Measurements from ENCODE around the gene ENPP7.

ENPP7 gene

GRCh38 chr17:79700592-79700991 is 30.2 kb upstream of the ENPP7 start:
- in situ Hi-C loops (cut with HindIII; ENCODE audit: low pct_ligation_motif_present, low pct_unique_long_range_greater_than_20kb, low sequenced_read_pairs): no loop called here
- no peak for DNase-seq

- DNase-seq: no peak
- in situ Hi-C loops (cut with HindIII; ENCODE audit: low pct_ligation_motif_present, low pct_unique_long_range_greater_than_20kb, low sequenced_read_pairs): no loop called here
These were observed 28.7 kb upstream of the ENPP7 start for GRCh38 chr17:79702034-79702433.

GRCh38 chr17:79702550-79703236 is 28.1 kb upstream of the ENPP7 start:
- DNase-seq: no peak
- in situ Hi-C loops (cut with HindIII; ENCODE audit: low pct_ligation_motif_present, low pct_unique_long_range_greater_than_20kb, low sequenced_read_pairs): no loop called here

- no peak for DNase-seq
- in situ Hi-C loops (cut with HindIII; ENCODE audit: low pct_ligation_motif_present, low pct_unique_long_range_greater_than_20kb, low sequenced_read_pairs): no loop called here
These were observed 26.1 kb upstream of the ENPP7 start for GRCh38 chr17:79704691-79705090.

DNA sequence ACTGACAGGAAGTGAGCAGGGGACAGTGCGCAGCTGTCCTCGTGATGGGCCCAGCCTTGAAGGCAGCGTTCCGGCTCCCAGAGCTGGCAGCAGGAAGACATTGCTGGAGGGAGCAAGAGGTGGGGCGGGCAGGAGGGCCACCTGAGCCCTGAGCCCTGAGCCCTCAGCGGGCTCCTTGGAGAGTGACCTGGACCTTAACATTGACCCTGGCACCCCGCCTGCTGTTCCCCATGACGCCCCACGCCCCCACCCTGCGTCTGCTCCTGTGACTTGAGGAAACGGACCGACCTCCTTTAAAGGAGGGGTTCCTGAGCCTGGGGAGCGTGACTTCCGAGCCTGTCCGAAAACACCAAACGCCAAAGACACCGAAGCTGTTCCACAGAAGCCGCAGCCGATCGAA is 25.1 kb upstream of the ENPP7 start:
- DNase-seq: no peak
- in situ Hi-C loops (cut with HindIII; ENCODE audit: low pct_ligation_motif_present, low pct_unique_long_range_greater_than_20kb, low sequenced_read_pairs): no loop called here

DNA sequence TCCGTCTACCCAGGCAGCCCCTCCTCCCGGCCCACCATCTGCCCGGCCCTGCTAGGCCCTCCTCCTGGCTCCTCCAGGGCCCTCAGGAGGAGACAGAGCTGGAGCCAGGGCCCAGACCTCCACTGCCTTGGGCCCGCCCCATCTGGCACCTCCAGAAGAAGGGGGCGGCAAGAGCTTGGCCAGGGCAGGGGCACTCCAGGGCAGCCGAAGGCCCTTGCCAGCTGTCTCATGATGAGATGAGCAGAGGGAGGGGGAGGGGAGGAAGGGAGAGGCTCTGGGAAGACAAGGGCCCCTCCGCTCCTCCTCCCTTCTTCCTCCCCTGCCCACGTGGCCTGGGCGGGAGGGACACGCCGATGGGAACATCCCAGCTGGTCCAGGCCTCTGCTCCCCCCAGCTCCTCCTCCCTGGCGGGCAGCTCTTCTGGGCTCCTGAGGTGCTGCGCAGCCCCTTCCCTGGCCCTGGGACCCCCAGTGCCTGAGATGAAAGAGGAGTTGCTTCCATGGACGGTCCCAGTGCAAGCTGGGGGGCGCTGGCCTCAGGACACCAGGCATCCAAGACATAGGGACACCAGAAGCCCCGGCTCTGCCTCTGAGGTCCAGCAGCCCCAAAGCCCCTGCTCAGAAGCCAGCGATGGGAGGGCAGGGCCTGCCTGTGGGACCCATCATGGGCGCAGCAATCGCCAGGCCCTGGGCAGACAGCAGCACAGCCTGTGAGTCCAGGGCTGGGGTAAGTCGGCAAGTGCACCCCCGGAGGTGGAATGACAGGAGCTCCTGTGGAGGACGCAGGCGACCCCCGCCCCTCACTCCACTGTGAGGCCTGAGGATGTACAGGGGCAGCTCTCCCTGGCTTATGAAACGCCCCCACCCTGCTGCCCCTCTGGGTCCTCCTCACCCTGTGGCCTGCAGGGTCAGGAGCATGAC is 23.6 kb upstream of the ENPP7 start:
- no peak for DNase-seq
- in situ Hi-C loops (cut with HindIII; ENCODE audit: low pct_ligation_motif_present, low pct_unique_long_range_greater_than_20kb, low sequenced_read_pairs): no loop called here

GRCh38 chr17:79707931-79708891 is 22.5 kb upstream of the ENPP7 start:
- in situ Hi-C loops (cut with HindIII; ENCODE audit: low pct_ligation_motif_present, low pct_unique_long_range_greater_than_20kb, low sequenced_read_pairs): no loop called here
- DNase-seq: peak; percentile 49

GRCh38 chr17:79711715-79712305 is 18.9 kb upstream of the ENPP7 start:
- DNase-seq: no peak
- in situ Hi-C loops (cut with HindIII; ENCODE audit: low pct_ligation_motif_present, low pct_unique_long_range_greater_than_20kb, low sequenced_read_pairs): no loop called here

- no peak for DNase-seq
- in situ Hi-C loops (cut with HindIII; ENCODE audit: low pct_ligation_motif_present, low pct_unique_long_range_greater_than_20kb, low sequenced_read_pairs): no loop called here
These were observed 17.4 kb upstream of the ENPP7 start for GRCh38 chr17:79713391-79713790.

DNA sequence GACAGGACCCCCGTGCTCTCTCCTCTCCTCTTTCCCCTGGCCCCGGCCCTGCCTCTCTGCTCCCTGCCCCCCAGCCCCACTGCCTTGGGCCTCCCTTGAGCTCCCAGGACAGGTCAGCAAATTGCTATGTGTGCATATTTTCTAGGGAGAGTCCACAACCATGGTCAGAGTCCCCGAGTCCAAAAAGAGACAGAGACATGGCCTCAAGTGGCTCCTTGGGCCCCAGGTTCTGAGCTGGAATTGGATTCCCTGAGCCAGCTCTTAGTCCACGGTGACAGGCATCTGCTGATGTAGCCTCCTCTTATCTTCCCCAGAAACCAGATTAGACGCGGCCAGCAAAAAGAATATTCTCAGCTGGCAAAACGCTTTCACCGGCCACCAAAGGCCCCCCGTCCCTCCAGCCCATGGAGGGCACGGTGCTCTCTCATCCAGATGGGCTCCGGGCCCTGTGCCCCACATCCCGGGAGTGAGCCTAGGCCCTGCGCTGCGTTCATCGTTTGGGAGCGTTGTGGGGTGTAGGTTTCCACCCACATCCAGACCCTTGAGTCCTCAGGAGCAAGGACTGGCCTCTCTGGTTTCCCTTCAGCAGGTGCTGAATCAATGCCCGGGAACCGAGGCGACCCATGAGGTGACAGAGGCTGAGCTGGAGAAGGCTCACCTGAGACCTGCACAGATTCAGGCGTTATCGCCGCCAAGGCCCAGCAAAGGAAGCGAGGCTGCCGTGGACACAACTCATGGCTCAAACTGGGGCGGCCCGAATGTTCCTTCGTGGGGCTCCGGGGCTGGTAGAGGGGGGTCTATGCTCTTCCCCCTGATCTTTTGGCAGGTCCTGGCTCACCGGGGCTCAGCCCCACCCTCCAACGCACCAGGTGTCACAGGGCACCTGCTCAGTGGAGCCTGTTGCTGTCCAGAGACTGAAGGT is 16.3 kb upstream of the ENPP7 start:
- in situ Hi-C loops (cut with HindIII; ENCODE audit: low pct_ligation_motif_present, low pct_unique_long_range_greater_than_20kb, low sequenced_read_pairs): no loop called here
- no peak for DNase-seq

- in situ Hi-C loops (cut with HindIII; ENCODE audit: low pct_ligation_motif_present, low pct_unique_long_range_greater_than_20kb, low sequenced_read_pairs): no loop called here
- DNase-seq: no peak
These were observed 15.4 kb upstream of the ENPP7 start for GRCh38 chr17:79715098-79715942.

DNA sequence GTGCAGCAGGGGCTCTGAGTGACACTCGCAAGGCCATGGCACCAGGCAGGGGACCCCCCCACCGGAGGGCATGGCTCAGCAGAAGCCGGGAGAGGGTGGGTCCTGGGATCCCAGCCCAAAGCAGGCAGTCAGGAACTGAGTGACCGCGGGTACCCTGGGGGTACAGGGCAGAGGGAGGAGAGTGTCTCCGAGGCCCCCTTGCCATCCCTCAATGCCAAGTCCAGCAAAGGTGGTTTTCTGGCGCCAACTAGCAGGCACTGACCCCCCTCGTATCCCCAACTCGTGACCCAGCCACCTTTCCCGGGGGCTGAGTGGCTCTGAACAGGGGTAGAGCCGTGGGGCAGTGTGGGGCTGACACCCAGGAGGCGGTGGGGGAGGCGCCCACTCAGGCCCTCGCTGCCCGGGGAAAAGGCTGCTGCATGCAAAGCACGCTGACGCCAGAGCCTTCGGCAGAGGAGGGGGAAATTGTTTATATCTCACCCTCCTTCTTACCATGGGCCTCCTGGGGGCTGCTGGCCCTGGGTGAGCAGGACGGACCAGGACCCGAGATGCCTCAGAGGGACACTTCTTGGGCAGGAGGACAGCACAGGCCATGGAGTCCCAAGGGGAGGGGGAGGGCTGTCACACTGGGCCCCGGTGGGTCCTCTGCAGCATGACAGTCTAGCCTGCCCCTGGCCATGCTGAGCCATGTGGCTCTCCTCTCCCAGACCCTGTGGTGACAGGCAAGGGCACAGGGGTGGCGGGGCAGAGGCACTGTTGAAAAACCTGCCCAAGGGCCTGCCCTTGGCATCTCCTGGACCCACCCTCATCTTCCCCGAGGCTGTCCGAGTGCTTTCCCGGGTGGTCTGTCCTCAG is 14.6 kb upstream of the ENPP7 start:
- no peak for DNase-seq
- in situ Hi-C loops (cut with HindIII; ENCODE audit: low pct_ligation_motif_present, low pct_unique_long_range_greater_than_20kb, low sequenced_read_pairs): no loop called here

DNA sequence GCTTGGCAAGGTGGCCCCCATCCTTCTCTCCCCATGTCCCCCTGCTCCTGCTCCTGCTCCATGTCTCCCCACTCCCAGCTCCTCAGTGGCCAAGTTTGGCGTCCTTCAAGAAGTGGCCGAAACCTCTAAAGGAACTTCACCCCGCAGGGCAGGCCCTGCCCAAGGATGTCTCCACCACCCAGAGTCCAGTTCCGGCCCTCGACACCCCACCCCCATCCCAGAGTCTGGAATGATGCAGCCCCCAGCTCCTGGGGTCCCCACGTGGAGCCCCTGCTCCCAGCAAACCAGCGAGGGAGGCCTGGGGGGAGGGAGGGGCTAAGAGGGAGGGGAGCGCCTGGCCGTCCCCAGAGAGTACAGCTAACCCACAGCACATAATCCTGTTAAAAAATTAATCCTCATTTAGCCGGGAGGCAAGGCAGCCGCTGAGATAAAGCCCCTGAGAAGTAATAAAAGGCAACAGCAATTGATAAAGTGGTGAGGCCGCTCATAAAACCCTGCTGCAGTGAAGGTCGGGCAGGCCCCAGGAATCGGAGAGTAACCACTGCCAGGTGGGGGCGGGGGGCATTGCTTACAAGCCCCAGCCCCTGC is 9.9 kb upstream of the ENPP7 start:
- no peak for DNase-seq
- in situ Hi-C loops (cut with HindIII; ENCODE audit: low pct_ligation_motif_present, low pct_unique_long_range_greater_than_20kb, low sequenced_read_pairs): no loop called here

GRCh38 chr17:79721993-79722671 is 8.6 kb upstream of the ENPP7 start:
- peak; percentile 37 for DNase-seq
- in situ Hi-C loops (cut with HindIII; ENCODE audit: low pct_ligation_motif_present, low pct_unique_long_range_greater_than_20kb, low sequenced_read_pairs): no loop called here

DNA sequence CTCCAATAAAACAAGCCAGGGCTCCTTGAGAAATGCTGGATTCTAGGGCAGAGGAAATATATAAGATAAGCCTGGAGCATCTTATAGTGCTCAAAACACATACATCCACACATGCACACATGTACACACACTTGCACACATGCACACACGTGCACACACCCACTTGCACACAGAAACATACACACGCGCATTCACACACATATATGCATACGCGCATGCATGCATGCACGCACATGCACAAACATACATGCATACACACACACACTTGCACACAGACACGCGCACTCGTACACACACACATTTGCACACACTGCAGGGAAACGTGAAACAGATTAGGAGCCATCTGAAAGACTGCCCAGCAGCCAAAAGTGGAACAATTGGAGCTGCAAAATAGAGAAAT is 8.0 kb upstream of the ENPP7 start:
- DNase-seq: no peak
- in situ Hi-C loops (cut with HindIII; ENCODE audit: low pct_ligation_motif_present, low pct_unique_long_range_greater_than_20kb, low sequenced_read_pairs): no loop called here
